Karpas-422 (cell line): Measurements from ENCODE around the gene FLVCR2. TPM values are rescaled to one million over a fixed set of nuclear protein-coding genes. Genes with fewer than 3 reads are reported as not detected.

ENCODE experiments used
- DNase-seq: peaks from one replicate; pipeline ENCODE4 v3.0.0-alpha.2; 2015
- H2AFZ ChIP-seq: fragments of 200-600 bp; sonication (generic); 2 replicates; pipeline ENCODE4 v1.6.1; 2014; ENCODE audit warnings: antibody characterized with exemption, low read length, mixed read lengths
- H3K27ac ChIP-seq: fragments of 200-600 bp; sonication (generic); 2 replicates; pipeline ENCODE4 v1.5.1; 2014; ENCODE audit warnings: mild to moderate bottlenecking, low read length, moderate library complexity
- H3K27me3 ChIP-seq: fragments of 200-600 bp; sonication (generic); 2 replicates; pipeline ENCODE4 v1.6.1; 2014; ENCODE audit warnings: low read length, mixed read lengths
- H3K36me3 ChIP-seq: fragments of 200-600 bp; sonication (generic); 2 replicates; pipeline ENCODE4 v1.6.1; 2014; ENCODE audit warnings: low read length, mixed read lengths; ENCODE audit not compliant: insufficient read depth
- H3K4me1 ChIP-seq: fragments of 200-600 bp; sonication (generic); 2 replicates; pipeline ENCODE4 v1.6.1; 2014; ENCODE audit warnings: mild to moderate bottlenecking, low read length, mixed read lengths
- H3K4me2 ChIP-seq: fragments of 200-600 bp; sonication (generic); 2 replicates; pipeline ENCODE4 v1.6.1; 2014; ENCODE audit warnings: low read length, low read depth, mild to moderate bottlenecking; ENCODE audit not compliant: poor library complexity, severe bottlenecking
- H3K4me3 ChIP-seq: fragments of 200-600 bp; sonication (generic); 2 replicates; pipeline ENCODE4 v1.5.1; 2014; ENCODE audit warnings: mild to moderate bottlenecking, antibody characterized with exemption, low read length, mixed read lengths
- H3K79me2 ChIP-seq: fragments of 200-600 bp; sonication (generic); 2 replicates; pipeline ENCODE4 v1.6.1; 2014; ENCODE audit warnings: mild to moderate bottlenecking, low read length, mixed read lengths
- H3K9ac ChIP-seq: fragments of 200-600 bp; sonication (generic); 2 replicates; pipeline ENCODE4 v1.6.0; 2014; ENCODE audit warnings: low read length
- H3K9me2 ChIP-seq: fragments of 200-600 bp; sonication (generic), shearing (Covaris generic); replicated peaks from 2 replicates; pipeline ENCODE4 v1.6.0; 2014; ENCODE audit warnings: mild to moderate bottlenecking, low read length, moderate library complexity; ENCODE audit not compliant: insufficient read depth
- H3K9me3 ChIP-seq: fragments of 300-700, 200-600 bp; sonication (generic); 2 replicates; pipeline ENCODE4 v1.6.1; 2014; ENCODE audit warnings: low read length, mixed read lengths
- H4K20me1 ChIP-seq: fragments of 200-600 bp; sonication (generic); 2 replicates; pipeline ENCODE4 v1.6.1; 2014; ENCODE audit warnings: mild to moderate bottlenecking, antibody characterized with exemption, low read length, low read depth; ENCODE audit not compliant: insufficient read depth
- total RNA-seq: library from RNA; depleted of rRNA; stranded (reverse); fragments of >200 nt; shearing (Covaris generic); gene quantifications from 2 replicates; pipeline ENCODE4 v1.2.3, GENCODE V29; 2014; ENCODE audit warnings: low replicate concordance

FLVCR2 gene
- total RNA-seq, 1 experiment from 2014 or later = not detected

DNA sequence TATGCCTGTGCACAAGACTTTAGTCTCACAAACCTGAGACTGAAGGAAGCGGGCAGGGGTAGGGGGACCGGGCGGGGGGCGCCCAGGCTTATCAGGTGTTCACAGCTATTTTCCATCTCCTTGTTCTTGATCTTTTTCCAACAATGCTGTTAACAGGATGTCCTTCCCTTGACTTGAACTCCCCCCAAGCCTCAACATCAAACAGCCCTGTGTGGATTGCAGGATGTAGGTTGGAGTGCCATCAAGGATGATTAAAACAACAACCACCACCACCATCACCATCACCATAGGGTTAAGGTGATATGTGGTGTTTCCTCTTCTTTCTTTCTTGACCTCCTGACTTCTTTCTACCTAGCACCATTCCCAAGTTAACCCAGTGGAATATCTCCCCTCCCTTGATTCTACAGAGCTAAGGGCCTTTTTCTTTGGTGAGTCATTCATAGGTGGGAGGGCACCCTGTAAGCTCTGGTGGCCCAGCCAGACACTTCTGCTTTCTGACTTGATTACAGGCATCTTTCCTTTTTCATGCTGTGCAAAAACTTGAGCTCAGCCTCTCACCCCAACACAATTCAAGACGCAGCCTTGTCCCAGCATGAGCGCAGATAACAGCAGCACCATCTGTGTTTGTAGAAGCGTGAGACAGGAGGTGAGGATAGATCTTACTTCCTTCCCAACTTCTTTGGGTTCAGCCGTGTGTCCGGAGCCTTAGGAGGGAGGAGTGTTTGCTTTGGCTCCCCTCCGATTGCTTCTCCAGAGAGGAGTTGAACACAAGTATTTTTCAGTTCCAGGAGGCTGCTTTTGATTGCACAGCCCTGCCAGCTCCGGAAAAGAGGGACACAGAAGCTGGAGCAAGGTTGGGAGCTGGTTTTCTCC lies 26.8 kb downstream of the FLVCR2 start:
- Histone ChIP-seq H3K9ac (no peak overlapping the region), H3K4me1 (no peaks in the 10 kb centered on the region), H3K9me2 (no peaks in the 10 kb centered on the region), H3K36me3 (no peaks in the 10 kb centered on the region), H4K20me1 (no peaks in the 10 kb centered on the region), H2AFZ (no peak overlapping the region), H3K9me3 (no peaks in the 10 kb centered on the region), H3K27me3 (peaks cover 2% of the 10 kb centered on the region; the same call in 1 of the 2 replicates), H3K4me2 (no peak overlapping the region), H3K4me3 (no peak overlapping the region), H3K27ac (no peak overlapping the region), H3K79me2 (no peaks in the 10 kb centered on the region)
- DNase-seq = no peak

DNA sequence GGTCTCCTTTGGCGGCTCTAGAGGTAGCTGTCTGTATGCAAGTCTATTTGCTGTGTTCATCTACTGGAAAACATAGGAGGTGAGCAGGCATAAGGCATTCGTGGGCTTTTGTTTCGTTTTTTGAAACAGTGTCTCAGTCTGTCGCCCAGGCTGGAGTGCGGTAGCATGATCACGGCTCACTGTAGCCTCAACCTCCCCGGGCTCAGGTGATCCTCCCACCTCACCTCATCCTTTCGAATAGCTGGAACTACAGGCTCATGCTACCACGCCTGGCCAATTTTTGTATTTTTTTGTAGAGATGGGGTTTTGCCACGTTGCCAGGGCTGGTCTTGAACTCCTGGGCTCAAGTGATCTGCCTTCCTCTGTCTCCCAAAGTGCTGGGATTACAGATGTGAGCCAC lies 27.5 kb downstream of the FLVCR2 start:
- Histone ChIP-seq H3K4me1 (no peaks in the 10 kb centered on the region), H3K27me3 (peaks cover 2% of the 10 kb centered on the region; the same call in 1 of the 2 replicates), H3K4me2 (no peak overlapping the region), H3K9ac (no peak overlapping the region), H3K9me2 (no peaks in the 10 kb centered on the region), H3K4me3 (no peak overlapping the region), H2AFZ (no peak overlapping the region), H3K9me3 (no peaks in the 10 kb centered on the region), H3K36me3 (no peaks in the 10 kb centered on the region), H3K79me2 (no peaks in the 10 kb centered on the region), H3K27ac (no peak overlapping the region), H4K20me1 (no peaks in the 10 kb centered on the region)
- no peak for DNase-seq

DNA sequence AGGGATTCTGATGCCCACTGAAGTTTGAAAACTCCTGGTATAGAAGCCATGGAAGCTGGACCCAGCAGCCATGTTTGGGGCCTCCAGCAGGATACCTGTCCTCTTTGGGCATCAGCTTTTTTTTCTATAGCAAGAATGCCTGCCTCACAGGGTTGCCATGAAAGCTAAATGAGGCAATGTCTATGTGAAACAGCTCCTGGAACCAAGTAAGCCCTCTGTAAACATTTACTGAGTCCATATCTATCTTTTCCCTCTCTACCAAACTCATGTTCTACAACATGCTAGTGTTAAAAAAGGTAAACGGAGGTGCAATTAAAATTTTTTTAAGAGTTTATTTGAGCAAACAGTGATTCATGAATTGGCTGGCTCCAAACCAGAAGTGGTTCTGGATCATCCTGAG lies 28.6 kb downstream of the FLVCR2 start:
- Histone ChIP-seq H3K9me3 (no peaks in the 10 kb centered on the region), H4K20me1 (no peaks in the 10 kb centered on the region), H2AFZ (no peak overlapping the region), H3K9me2 (no peaks in the 10 kb centered on the region), H3K79me2 (no peaks in the 10 kb centered on the region), H3K4me2 (no peak overlapping the region), H3K9ac (no peak overlapping the region), H3K36me3 (no peaks in the 10 kb centered on the region), H3K4me1 (no peaks in the 10 kb centered on the region), H3K27me3 (peaks cover 2% of the 10 kb centered on the region; the same call in 1 of the 2 replicates), H3K4me3 (no peak overlapping the region), H3K27ac (no peak overlapping the region)
- no peak for DNase-seq

DNA sequence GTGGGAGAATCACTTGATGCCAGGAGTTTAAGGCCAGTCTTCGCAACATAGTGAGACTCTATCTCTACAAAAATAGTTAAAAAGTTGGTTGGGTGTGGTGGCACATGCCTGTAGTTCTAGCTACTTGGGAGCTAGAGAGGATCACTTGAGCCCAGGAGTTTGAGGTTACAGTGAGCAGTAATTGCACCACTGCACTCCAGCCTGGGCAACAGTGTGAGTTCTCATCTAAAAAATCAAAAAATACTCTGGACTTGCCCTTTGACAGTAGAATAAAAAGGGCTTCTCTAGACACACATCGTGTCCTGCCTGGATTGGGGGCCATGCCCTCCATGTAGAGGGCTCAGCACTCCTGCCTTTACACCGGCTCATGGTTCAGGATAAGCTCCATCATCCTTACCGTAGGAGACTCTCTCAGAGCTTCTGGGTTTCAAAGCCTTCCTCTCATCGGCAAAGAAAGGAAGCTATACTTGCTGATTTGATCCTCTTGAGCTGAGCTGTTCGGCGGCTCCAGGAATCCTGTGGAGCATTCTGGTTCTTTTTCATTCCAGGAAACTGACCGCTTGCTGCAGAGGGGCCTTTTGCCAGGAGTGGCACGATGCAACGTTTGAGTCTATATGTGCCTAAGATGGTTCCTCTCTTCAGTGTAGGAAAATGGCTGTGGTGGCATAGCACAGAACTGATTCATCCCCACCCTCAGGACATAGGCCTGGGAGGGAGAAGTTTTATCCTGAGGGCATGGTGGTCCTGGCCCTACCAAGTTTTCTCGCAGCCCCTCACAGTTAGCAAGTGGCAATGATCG lies 29.6 kb downstream of the FLVCR2 start:
- no peaks in the 10 kb centered on the region for H3K79me2 ChIP-seq
- H3K27ac ChIP-seq = no peak overlapping the region
- no peak overlapping the region for H3K9ac ChIP-seq
- H3K9me2 ChIP-seq = no peaks in the 10 kb centered on the region
- DNase-seq = no peak
- H3K36me3 ChIP-seq = no peaks in the 10 kb centered on the region
- no peaks in the 10 kb centered on the region; the same call in 1 of the 2 replicates for H3K9me3 ChIP-seq
- H3K27me3 ChIP-seq = peaks cover 2% of the 10 kb centered on the region; the same call in 1 of the 2 replicates
- no peak overlapping the region for H2AFZ ChIP-seq
- no peaks in the 10 kb centered on the region for H3K4me1 ChIP-seq
- H4K20me1 ChIP-seq = no peaks in the 10 kb centered on the region
- H3K4me2 ChIP-seq = no peak overlapping the region
- H3K4me3 ChIP-seq = no peak overlapping the region

DNA sequence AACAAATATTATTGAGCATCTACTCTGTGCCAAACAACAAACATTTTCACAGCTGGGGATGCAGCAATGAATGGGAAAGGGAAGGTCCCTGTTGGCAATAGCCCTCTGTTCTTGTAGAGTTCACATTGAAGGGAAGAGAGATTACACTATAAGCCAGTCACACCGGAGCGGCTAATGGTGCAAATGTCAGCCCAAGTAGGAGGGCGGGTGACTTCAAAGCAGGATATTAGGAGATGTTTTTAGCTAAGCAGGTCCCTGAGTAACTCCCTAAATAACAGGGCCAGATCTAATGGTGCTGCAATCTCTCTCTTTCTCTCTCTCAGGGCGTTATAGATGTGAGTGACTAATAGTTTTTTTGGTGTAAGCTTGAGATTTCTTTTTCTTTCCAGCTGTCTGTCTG lies 30.7 kb downstream of the FLVCR2 start:
- peaks cover 2% of the 10 kb centered on the region; the same call in 1 of the 2 replicates for H3K27me3 ChIP-seq
- H3K79me2 ChIP-seq = no peaks in the 10 kb centered on the region
- no peak for DNase-seq
- H3K27ac ChIP-seq = no peak overlapping the region
- no peak overlapping the region for H2AFZ ChIP-seq
- H3K4me2 ChIP-seq = no peak overlapping the region
- H3K9ac ChIP-seq = no peak overlapping the region
- H3K9me3 ChIP-seq = no peaks in the 10 kb centered on the region; the same call in 1 of the 2 replicates
- no peaks in the 10 kb centered on the region for H4K20me1 ChIP-seq
- H3K36me3 ChIP-seq = no peaks in the 10 kb centered on the region
- H3K4me1 ChIP-seq = no peaks in the 10 kb centered on the region
- H3K9me2 ChIP-seq = no peaks in the 10 kb centered on the region
- no peak overlapping the region for H3K4me3 ChIP-seq

DNA sequence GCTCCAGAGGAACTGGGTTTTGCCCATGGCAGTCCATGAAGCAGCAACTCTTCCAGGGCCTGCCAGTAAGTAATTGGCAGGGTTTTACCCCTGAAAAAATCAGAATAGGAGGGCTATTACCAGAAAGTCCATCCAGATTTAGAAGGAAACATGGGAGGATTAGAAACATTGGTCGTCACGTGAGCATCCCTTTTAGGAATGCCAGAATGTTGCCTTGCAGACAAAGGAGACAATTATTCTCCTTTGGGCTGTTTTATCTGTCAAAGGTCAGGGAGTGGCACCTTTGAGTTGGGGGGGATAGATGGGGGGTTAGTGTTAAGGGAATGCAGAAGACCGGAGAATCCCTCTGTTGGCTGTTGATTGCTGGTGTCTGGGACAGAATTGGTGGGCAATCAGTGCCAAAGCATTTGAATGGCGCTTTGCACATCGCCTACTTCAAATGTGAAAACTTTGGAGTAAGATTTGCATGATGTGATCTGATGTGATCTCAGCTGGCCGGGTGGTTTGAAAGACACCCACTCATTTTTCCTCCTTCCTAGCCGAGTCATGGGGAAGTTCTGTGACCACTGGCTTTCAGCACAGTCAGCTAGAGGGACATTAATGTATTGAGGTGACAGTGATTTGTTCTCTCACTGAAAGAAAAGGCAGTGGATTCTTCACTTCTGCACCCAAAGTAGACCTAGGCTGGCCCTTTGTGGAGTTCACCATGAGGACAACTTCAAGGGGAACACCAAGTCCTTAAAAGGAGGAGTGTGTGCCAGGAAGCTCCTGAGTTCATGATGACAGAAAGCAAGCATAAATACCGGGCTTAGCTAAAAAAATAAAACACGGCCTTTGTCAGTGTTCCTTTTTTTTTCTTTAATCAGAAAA lies 31.4 kb downstream of the FLVCR2 start:
- no peak overlapping the region for H3K4me2 ChIP-seq
- H3K9me2 ChIP-seq = no peaks in the 10 kb centered on the region
- no peak overlapping the region for H3K9ac ChIP-seq
- peaks cover 2% of the 10 kb centered on the region; the same call in 1 of the 2 replicates for H3K27me3 ChIP-seq
- H2AFZ ChIP-seq = no peak overlapping the region
- H3K27ac ChIP-seq = no peak overlapping the region
- H4K20me1 ChIP-seq = no peaks in the 10 kb centered on the region
- H3K4me3 ChIP-seq = no peak overlapping the region
- H3K9me3 ChIP-seq = no peaks in the 10 kb centered on the region; the same call in 1 of the 2 replicates
- no peak for DNase-seq
- H3K36me3 ChIP-seq = no peaks in the 10 kb centered on the region
- no peaks in the 10 kb centered on the region for H3K79me2 ChIP-seq
- H3K4me1 ChIP-seq = peaks cover under 1% of the 10 kb centered on the region

DNA sequence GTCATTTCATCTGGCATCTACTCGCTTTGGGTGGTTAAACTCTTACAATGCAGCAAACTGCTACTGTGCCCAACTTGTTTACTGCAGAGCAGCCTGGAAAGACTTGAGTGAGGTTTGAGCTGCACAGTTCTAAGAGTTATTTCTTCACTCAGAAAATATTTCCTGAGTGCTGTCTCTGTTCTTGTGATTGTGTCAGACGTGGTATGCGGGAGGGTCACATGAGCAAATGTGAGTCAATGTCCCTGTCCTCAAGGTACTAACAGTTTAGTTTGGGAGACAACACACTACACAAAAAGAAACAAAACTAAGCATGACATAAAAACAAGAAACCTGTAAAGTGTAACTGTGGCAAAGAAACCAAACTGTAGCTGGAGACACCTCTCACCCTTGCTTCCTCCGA lies 32.4 kb downstream of the FLVCR2 start:
- Histone ChIP-seq H3K9me3 (no peaks in the 10 kb centered on the region; the same call in 1 of the 2 replicates), H4K20me1 (no peaks in the 10 kb centered on the region), H3K9ac (no peak overlapping the region), H3K79me2 (no peaks in the 10 kb centered on the region), H3K4me2 (no peak overlapping the region), H2AFZ (no peak overlapping the region), H3K27ac (no peak overlapping the region), H3K4me3 (no peak overlapping the region), H3K27me3 (peaks cover 2% of the 10 kb centered on the region; the same call in 1 of the 2 replicates), H3K9me2 (no peaks in the 10 kb centered on the region), H3K36me3 (no peaks in the 10 kb centered on the region), H3K4me1 (peaks cover 8% of the 10 kb centered on the region)
- DNase-seq = no peak
